Endothelial cell (in vitro differentiated cells): Measurements from ENCODE around the gene NMU. TPM values are rescaled to one million over a fixed set of nuclear protein-coding genes. Genes with fewer than 3 reads are reported as not detected.
"Not testable (repeated sequence)": the region's sequence is repeated elsewhere in the genome, so short reads cannot be mapped to it uniquely, and the experiment has no call there.

Experiments
- DNase-seq: peaks from one replicate; pipeline ENCODE4 v3.0.0; 2021; ENCODE audit warnings: low spot score
- H3K27ac Mint-ChIP-seq: one replicate; pipeline ENCODE4 v1.8.0; 2021; ENCODE audit warnings: mixed read lengths, inconsistent platforms; ENCODE audit not compliant: unreplicated experiment
- H3K27me3 Mint-ChIP-seq: one replicate; pipeline ENCODE4 v1.8.0; 2021; ENCODE audit warnings: mild to moderate bottlenecking, moderate library complexity, mixed read lengths, inconsistent platforms; ENCODE audit not compliant: unreplicated experiment
- H3K36me3 Mint-ChIP-seq: one replicate; pipeline ENCODE4 v1.8.0; 2021; ENCODE audit warnings: mild to moderate bottlenecking, low read depth, mixed read lengths, inconsistent platforms; ENCODE audit not compliant: unreplicated experiment
- H3K4me1 Mint-ChIP-seq: one replicate; pipeline ENCODE4 v1.8.0; 2021; ENCODE audit warnings: mild to moderate bottlenecking, mixed read lengths, inconsistent platforms; ENCODE audit not compliant: unreplicated experiment
- H3K4me3 Mint-ChIP-seq: one replicate; pipeline ENCODE4 v1.8.0; 2021; ENCODE audit warnings: mild to moderate bottlenecking, mixed read lengths, inconsistent platforms; ENCODE audit not compliant: unreplicated experiment
- H3K9me3 Mint-ChIP-seq: one replicate; pipeline ENCODE4 v1.8.0; 2021; ENCODE audit warnings: mixed read lengths, inconsistent platforms; ENCODE audit not compliant: unreplicated experiment
- total RNA-seq: library from RNA; stranded (reverse); fragmentation: NEBNext Ultra II Directional; extraction: Animal tissue kit (Norgen Biotek cat#: 25700); gene quantifications from one replicate; pipeline ENCODE4 v1.2.1, GENCODE V29; 2021; ENCODE audit not compliant: unreplicated experiment
- TF ChIP-seq, protein P1 (sequence below): fragments of 200-600 bp; sonication (generic); IDR thresholded peaks from one replicate; pipeline ENCODE4 v1.5.0; 2021; ENCODE audit warnings: antibody characterized with exemption; ENCODE audit not compliant: unreplicated experiment

Gene NMU
- total RNA-seq, 1 donor from 2014 or later = 6.3 TPM

DNA sequence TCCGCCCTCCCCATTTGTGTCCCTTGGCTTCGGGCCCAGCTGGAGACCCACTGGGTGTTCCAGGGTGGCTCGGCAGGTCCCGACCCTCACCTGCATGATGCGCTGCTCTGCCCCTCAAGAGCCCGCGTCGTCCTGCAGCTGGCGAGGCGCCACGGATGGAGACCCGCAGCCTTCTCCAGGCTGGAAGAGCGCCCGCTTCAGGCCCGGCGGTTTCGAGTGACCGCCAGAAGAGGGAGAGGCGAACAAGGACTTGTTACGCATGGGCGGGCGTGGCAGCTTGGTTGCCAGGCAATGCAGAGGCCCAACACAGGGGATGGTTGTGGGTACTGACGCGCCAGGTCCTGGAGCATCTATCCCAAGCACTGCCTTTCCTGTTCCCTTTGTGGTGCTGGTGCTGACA lies 44.1 kb downstream of the NMU start, which contains the start of gene PDCL2:
TSS of gene PDCL2 (minus strand) at position 232 of the 400 bp plus-strand sequence. CDS start at position 96, 136 bp downstream.
- no peak for DNase-seq
- no peak within 1 kb of the TSS for H3K4me3 Mint-ChIP-seq

DNA sequence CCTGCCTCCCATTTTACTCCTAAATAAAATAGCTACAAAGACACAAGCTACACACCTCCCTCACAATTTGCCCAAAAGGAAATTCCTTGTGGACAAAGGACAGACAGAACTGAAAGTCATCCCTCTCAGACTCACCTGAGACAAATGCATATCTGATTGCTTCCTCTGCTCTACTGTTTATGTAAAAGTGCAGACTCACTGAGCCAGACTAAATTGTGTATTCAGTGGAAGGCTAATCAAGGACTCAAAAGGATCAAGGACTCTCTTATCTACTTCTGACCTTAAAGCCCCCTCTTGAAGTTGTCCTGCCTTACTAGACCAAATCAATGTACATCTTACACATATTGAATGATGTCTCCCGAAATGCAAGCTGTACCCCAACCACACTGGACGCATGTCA lies 47.9 kb downstream of the NMU start:
- TF ChIP-seq, protein P1, sequence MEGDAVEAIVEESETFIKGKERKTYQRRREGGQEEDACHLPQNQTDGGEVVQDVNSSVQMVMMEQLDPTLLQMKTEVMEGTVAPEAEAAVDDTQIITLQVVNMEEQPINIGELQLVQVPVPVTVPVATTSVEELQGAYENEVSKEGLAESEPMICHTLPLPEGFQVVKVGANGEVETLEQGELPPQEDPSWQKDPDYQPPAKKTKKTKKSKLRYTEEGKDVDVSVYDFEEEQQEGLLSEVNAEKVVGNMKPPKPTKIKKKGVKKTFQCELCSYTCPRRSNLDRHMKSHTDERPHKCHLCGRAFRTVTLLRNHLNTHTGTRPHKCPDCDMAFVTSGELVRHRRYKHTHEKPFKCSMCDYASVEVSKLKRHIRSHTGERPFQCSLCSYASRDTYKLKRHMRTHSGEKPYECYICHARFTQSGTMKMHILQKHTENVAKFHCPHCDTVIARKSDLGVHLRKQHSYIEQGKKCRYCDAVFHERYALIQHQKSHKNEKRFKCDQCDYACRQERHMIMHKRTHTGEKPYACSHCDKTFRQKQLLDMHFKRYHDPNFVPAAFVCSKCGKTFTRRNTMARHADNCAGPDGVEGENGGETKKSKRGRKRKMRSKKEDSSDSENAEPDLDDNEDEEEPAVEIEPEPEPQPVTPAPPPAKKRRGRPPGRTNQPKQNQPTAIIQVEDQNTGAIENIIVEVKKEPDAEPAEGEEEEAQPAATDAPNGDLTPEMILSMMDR = no peak
- no peak for DNase-seq
- no peak overlapping the region for H3K4me3 Mint-ChIP-seq
- no peaks in the 10 kb centered on the region for H3K4me1 Mint-ChIP-seq
- H3K27me3 Mint-ChIP-seq = peaks cover 1% of the 10 kb centered on the region
- H3K27ac Mint-ChIP-seq = no peak overlapping the region
- H3K9me3 Mint-ChIP-seq = no peaks in the 10 kb centered on the region
- peaks cover 11% of the 10 kb centered on the region for H3K36me3 Mint-ChIP-seq

More for the DNA sequence above, 44.1 kb downstream of the NMU start, which contains the start of gene PDCL2:
- H3K9me3 Mint-ChIP-seq = no peaks in the 10 kb centered on the region
- peaks cover 1% of the 10 kb centered on the region for H3K27me3 Mint-ChIP-seq
- H3K36me3 Mint-ChIP-seq = peaks cover 7% of the 10 kb centered on the region
- TF ChIP-seq, protein P1 = no peak
- H3K27ac Mint-ChIP-seq = no peak within 1 kb of the TSS
- no peaks in the 10 kb centered on the region for H3K4me1 Mint-ChIP-seq

DNA sequence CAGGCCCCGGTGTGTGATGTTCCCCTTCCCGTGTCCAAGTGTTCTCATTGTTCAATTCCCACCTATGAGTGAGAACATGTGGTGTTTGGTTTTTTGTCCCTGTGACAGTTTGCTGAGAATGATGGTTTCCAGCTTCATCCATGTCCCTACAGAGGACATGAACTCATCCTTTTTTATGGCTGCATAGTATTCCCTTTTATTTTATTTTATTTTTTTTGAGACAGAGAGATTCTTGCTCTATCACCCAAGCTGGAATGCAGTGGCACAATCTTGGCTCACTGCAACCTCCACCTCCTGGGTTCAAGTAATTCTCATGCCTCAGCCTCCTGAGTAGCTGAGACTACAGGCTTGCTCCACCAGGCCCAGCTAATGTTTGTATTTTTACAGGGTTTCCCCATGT lies 53.3 kb downstream of the NMU start:
- not testable (repeated sequence) for DNase-seq, H3K27ac Mint-ChIP-seq, H3K9me3 Mint-ChIP-seq, H3K4me1 Mint-ChIP-seq, H3K4me3 Mint-ChIP-seq, H3K36me3 Mint-ChIP-seq, H3K27me3 Mint-ChIP-seq

DNA sequence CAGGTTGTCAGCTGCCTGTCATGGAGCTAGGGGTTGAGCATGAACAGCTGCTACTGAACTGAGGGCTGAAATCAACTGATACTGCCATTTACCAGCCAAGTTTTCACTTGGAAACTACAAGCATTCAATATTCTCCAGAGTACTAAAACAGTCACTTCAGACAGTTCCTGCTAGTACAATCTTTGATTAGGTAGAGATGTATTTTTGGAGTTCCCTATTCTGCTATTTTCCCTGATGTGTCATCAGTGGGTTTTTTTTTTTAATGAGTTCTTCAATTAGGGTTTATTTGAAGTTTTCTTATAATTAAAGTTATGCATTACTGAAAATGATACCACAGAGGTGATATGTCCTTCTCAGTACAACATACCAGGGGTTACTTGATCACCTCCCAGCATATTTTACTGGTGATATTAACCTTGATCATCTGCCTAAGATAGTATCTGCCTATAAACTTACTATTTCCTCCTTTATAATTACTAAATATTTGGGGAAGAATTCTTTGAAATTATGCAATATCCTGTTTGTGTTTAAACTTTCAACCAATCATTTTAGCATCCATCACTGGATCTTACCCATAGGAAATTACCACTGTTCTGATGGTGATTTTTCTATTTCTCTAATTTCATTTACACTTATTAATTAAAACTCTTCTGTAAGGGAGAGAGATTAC lies 57.6 kb downstream of the NMU start:
- TF ChIP-seq, protein P1 = no peak
- no peak overlapping the region for H3K4me3 Mint-ChIP-seq
- no peak for DNase-seq
- peaks cover 1% of the 10 kb centered on the region for H3K27me3 Mint-ChIP-seq
- H3K27ac Mint-ChIP-seq = no peak overlapping the region
- H3K9me3 Mint-ChIP-seq = peaks cover 16% of the 10 kb centered on the region
- no peaks in the 10 kb centered on the region for H3K4me1 Mint-ChIP-seq
- H3K36me3 Mint-ChIP-seq = peaks cover 9% of the 10 kb centered on the region

DNA sequence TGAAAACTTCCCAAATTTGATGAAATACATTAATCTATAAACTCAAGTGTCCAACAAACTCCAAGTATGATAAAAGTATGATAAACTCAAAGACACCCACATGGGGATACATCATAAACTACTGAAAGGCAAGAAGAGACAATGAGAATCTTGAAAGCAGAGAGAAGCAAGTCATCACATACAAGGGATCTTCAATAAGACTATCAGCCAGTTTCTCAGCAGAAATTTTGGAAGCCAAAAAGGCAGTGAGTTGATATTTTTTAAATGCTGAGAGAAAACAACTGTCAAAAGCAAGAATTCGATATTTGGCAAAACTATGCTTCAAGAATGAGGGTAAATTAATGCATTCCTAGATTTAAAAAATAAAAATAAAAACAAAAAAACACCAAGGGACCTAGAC lies 60.6 kb downstream of the NMU start:
- no peaks in the 10 kb centered on the region for H3K4me1 Mint-ChIP-seq
- peaks cover 16% of the 10 kb centered on the region for H3K9me3 Mint-ChIP-seq
- H3K27ac Mint-ChIP-seq = no peak overlapping the region
- H3K27me3 Mint-ChIP-seq = no peaks in the 10 kb centered on the region
- DNase-seq = no peak
- peaks cover 7% of the 10 kb centered on the region for H3K36me3 Mint-ChIP-seq
- no peak overlapping the region for H3K4me3 Mint-ChIP-seq
- TF ChIP-seq, protein P1 = no peak
